DMS53 (cell line): ENCODE measurements around the gene NAPG.
"Not testable (repeated sequence)": the region's sequence is repeated elsewhere in the genome, so short reads cannot be mapped to it uniquely, and the experiment has no call there.

Source experiments
- DNase-seq: peaks from one replicate; lab custom pipeline; 2025; lab: John Stamatoyannopoulos, UW

NAPG gene

DNA sequence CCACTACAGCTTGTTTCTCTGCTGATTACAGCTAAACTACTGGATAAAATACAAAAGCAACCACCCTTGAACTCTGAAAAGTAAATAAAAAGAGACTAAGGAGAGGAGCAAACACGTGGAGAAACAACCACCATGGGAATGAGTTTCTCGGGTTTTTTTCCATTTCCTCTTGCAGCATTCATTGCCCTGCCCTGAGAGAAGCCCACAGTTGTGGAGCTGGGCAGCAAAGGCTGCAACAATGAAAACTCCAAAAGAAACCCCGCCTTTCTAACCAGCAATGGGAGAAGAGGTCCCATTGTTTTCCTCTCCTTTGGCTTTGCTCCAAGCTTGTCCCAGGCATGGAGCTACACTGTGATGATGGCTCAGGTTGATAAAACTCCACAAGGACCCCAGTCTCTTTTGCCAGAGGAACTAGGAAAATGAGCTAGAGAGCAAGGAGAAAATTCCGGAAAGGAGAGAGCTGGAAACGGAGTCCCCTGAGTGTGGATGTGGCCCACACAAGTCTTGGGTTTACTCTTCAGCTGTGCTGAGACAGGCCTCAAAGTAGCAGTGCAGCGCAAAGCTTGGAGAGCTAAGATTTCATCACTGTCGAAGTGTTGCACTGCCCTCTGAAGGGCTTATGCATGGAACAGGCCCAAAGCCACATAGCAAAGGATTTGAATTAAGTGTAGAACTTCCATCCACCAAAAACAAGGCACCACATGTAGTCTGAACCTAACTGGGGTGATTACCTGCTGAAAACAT is 20.9 kb downstream of the NAPG start:
- DNase-seq, result no peak

GRCh38 chr18:10552226-10552625 is 26.4 kb downstream of the NAPG start:
- DNase-seq, result no peak

DNA sequence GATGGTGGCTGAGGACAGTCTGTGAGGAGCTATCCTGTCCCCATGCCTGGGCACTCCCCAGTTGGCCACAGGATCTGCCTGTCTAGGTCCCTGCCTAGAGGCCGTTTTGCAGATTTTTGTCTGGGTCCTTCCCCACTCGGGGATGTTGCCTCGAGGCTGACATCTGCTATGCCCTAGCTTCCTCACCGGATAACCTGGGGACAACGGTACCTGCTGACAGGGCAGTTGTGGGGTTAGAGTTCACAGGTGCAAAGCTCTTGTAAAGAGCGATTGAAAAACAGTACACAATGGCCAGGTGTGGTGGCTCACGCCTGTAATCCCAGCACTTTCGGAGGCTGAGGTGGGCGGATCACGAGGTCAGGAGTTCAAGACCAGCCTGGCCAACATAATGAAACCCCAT is 30.4 kb downstream of the NAPG start:
- DNase-seq, result not testable (repeated sequence)

GRCh38 chr18:10557085-10557677 is 31.4 kb downstream of the NAPG start:
- no peak for DNase-seq

- no peak for DNase-seq
Observed at GRCh38 chr18:10558243-10558966, 32.6 kb downstream of the NAPG start.

DNA sequence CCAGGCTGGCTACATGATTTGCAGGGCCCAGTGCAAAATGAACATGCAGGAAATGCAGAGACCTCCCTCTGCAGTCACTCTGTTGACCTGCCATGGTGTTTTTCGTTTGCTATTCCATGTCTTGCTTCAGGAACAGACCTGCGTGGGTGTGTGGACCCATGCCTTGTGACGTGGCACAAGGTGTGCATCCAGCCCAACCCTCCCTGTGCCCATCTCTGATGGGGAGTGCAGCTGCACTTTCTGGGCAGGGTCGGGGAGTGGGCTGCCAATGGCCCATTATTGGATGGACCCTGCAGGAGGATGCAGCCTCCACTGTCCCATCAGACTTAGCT is 33.1 kb downstream of the NAPG start:
- peak; percentile 32 for DNase-seq

DNA sequence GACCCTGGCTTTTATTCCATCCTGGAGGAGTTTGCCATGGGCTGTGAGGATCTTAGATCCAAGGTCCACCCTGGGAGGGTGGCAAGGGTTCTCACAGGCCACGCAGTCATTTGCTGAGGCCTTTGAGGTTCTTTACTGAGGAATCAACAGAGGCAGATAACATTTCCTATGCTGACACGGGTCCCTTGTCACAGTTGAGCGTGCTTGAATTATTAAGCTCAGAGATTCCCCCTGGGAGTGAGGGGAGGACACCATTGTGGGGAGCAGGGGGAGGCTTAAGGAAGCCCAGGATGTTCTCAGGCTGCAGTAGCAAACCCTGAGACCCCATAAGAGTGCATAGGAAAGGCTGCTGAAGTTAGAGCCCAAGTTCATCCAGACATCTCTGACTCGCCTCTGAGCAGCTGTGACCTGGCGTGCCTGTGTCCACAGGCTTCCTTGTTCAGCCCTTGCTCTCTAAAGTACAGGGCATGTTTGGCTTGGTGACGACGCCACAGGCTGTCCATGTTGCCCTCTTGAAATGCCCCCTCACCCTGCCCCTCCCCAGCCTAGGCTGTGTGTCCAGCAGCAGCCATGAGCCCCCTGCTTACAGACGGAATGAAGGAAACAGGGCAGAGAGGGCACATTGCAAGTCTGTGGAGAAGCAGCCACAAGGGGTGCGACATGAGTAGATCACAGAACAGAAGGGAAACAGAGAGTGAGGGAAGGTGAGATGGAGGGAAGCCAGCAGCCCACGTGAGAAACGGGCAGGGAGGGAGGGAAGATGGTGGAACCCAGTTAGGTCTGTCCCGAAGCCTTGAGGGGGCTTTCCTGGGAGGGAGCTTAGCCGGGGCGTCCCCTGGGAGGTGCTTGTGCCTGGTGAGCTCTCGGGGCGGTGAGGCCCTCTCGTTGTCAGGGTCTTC is 34.0 kb downstream of the NAPG start:
- peak; percentile 78 for DNase-seq

- peak; percentile 92 for DNase-seq
Observed at GRCh38 chr18:10560452-10561045, 34.7 kb downstream of the NAPG start.

DNA sequence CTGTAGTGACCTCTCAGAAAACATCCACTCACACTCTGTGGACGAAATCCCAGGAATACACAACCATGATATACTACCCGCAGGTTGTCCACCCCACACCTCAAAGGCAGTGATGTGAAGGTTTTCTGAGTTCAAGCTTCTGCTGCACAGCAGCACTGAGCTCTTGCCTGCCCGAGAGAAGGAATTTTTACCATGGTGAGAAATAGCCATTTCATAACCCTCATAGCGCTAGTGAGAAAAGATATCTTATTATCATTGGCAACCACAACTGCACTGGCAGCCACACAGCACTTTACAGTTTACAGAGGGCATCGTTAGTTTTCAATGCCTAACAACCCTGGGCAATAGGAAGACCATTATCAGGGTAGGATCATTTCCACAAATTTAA is 36.9 kb downstream of the NAPG start:
- DNase-seq, result no peak

DNA sequence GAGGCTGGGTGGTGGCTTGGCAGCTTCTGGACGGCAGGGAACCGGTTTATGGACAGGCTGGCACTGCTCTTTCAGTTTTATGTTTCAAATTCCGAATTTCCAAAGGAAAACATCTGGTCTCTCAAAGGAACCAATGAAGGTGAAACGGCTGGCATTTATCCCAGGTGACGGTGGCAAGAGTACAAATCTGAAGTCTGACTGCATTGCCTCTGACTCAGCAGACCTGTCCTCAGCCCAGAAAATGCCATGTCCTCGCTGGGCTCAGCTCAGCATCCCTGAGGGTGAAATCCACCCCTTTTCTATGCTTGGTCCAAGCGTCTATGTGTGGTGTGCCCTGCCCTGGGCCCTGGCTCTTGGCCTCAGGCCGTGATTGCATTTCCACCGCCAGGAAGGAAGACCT is 38.1 kb downstream of the NAPG start:
- DNase-seq, result no peak

DNA sequence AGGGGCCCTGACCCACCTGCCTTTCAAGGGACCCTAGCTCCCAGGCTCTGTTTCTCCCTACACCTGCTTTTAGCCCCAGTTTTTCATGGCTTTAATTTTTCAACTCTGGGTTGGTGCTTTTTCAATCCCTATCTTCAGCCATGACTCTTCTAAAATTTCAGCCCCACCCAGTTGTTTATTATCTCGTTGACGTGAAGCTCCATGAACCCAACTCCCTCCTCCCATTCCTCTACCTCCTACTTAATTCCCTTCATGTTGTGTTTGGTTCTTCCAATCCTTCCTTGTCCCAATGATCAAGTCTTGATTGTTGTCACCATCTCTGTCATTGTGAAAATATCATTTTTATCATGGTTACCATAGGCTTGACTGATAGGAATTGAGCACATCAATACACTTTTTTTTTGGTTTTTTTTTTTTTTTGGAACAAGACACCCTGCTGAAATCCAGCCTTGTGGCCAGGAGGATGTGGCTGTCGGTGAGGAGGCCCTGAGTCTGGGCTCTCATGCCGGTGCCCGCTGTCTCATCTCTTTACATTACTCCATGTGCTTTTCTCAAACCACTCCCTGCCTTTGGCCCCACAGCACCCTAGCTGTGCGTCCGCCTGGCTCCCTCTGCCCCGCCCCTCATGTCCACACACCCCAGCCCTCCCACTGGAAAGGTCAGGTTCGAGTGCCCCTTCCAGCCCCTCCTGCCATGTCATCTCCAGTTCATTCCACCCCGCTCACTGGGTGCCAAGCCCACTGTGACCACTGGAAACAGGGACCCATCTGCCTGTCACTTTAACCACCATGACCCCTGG is 39.3 kb downstream of the NAPG start:
- DNase-seq, result no peak

DNA sequence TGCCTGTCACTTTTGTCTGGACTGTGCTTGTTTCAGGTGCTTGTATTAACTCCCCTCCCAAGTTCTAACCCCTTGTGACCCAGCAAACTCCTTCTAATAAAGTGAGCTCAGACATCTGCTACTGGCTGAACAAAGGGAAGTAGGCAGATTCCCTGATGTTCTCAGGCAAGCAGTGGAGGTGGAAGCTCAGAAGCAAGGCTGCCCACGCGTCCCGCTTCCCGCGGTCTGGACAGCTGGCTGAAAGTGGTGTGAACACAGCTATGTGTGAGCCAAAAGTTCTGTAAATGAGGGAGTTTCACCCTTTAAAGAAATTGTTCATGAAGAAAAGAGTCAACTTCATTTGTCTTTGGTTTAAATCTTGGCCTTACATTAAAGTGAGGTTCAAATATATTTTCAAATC is 40.0 kb downstream of the NAPG start:
- no peak for DNase-seq

DNA sequence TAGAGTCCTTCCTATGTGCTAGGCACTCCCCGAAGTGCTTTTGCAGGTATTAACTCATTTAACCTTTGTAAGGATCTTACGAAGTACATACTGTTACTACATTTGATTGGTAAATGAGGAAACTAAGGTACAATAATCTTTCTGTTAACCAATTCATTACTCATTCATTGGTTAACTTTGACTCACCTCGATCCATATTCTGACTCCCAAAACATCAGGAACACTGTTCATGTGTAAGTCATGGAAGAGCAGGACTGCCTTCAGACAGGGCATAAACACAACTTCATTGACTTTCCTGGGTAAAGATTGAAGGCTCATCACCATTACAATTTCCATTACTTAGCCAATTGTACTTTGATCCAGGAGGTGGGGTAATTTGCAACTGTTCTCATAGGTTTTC is 40.6 kb downstream of the NAPG start:
- DNase-seq, result no peak

DNA sequence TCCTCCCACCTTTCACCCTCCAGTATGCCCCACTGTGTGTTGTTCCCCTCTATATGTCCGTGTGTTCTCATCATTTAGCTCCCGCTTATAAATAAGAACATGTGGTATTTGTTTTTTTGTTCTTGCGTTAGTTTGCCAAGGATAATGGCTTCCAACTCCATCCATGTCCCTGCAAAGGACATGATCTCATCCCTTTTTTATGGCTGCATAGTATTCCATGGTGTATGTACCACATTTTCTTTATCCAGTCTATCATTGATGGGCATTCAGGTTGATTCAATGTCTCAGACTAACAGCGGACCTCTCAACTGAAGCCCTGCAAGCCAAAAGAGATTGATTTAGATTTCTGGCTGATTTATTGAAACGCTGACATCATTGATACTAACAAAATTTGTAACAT is 44.1 kb downstream of the NAPG start:
- DNase-seq, result not testable (repeated sequence)

GRCh38 chr18:10570622-10571021 is 44.8 kb downstream of the NAPG start:
- DNase-seq, result no peak

GRCh38 chr18:10571537-10571936 is 45.7 kb downstream of the NAPG start:
- no peak for DNase-seq

DNA sequence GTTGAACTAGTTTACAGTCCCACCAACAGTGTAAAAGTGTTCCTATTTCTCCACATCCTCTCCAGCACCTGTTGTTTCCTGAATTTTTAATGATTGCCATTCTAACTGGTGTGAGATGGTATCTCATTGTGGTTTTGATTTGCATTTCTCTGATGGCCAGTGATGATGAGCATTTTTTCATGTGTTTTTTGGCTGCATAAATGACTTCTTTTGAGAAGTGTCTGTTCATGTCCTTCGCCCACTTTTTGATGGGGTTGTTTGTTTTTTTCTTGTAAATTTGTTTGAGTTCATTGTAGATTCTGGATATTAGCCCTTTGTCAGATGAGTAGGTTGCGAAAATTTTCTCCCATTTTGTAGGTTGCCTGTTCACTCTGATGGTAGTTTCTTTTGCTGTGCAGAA is 47.4 kb downstream of the NAPG start:
- not testable (repeated sequence) for DNase-seq

DNA sequence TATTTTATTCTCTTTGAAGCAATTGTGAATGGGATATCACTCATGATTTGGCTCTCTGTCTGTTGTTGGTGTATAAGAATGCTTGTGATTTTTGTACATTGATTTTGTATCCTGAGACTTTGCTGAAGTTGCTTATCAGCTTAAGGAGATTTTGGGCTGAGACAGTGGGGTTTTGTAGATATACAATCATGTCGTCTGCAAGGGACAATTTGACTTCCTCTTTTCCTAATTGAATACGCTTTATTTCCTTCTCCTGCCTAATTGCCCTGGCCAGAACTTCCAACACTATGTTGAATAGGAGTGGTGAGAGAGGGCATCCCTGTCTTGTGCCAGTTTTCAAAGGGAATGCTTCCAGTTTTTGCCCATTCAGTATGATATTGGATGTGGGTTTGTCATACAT is 48.6 kb downstream of the NAPG start:
- not testable (repeated sequence) for DNase-seq

DNA sequence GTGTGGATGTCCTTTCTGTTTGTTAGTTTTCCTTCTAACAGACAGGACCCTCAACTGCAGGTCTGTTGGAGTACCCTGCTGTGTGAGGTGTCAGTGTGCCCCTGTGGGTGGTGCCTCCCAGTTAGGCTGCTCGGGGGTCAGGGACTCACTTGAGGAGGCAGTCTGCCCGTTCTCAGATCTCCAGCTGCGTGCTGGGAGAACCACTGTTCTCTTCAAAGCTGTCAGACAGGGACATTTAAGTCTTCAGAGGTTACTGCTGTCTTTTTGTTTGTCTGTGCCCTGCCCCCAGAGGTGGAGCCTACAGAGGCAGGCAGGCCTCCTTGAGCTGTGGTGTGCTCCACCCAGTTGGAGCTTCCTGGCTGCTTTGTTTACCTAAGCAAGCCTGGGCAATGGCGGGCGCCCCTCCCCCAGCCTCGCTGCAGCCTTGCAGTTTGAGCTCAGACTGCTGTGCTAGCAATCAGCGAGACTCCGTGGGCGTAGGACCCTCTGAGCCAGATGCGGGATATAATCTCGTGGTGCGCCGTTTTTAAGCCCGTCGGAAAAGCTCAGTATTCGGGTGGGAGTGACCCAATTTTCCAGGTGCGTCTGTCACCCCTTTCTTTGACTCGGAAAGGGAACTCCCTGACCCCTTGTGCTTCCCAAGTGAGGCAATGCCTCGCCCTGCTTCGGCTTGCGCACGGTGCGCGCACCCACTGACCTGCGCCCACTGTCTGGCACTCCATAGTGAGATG is 52.2 kb downstream of the NAPG start:
- DNase-seq, result not testable (repeated sequence)

DNA sequence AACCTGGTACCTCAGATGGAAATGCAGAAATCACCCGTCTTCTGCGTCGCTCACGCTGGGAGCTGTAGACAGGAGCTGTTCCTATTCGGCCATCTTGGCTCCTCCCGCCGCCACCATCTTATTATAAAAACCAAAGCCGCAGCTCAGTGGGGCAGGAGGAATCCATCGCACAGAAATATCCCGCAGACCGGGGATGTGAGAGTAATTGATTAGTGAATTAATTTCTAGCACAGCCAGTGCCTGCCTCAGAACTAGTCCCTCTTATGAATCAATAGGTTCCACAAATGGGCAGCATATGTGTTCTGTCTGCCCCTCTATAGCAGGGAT is 52.7 kb downstream of the NAPG start:
- DNase-seq, result peak; percentile 90
